H1 (cell line): ENCODE measurements around the gene GPA33. TPM values are rescaled to one million over a fixed set of nuclear protein-coding genes. Genes with fewer than 3 reads are reported as not detected.

Experiments used
- CTCF ChIA-PET: fragments of 300-600 bp; sonication (Branson Sonifier 250); formaldehyde crosslinking; loops from one replicate; lab custom pipeline; 2021; ENCODE audit not compliant: partially characterized antibody; lab: Charles Lee
- POLR2A ChIA-PET: fragments of 300-600 bp; sonication (Branson Sonifier 250); formaldehyde crosslinking; loops from one replicate; lab custom pipeline; 2021; ENCODE audit warnings: inconsistent platforms; ENCODE audit not compliant: partially characterized antibody; lab: Charles Lee
- DNase-seq, 2 experiments: peaks; one replicate each; pipeline versions ENCODE4 v3.0.0 to v3.0.0-alpha.2; 2010 to 2022; ENCODE audit warnings: low spot score in 2 of 2, low read depth in 1 of 2, mixed read lengths in 1 of 2
- FAIRE-seq: peaks from 2 replicates; lab custom pipeline; 2011; peaks lifted over from hg19 to GRCh38; lab: Jason Lieb, UNC
- H2AFZ ChIP-seq: 2 replicates; pipeline ENCODE4 v1.8.1; 2012; ENCODE audit warnings: low read length, inconsistent platforms
- H2AK5ac ChIP-seq: 2 replicates; pipeline ENCODE4 v1.6.1; 2013; ENCODE audit warnings: low read depth, low read length
- H2BK120ac ChIP-seq: replicated peaks from 2 replicates; pipeline ENCODE3; 2013; ENCODE audit warnings: low read depth, low read length, inconsistent platforms
- H2BK12ac ChIP-seq: 2 replicates; pipeline ENCODE4 v1.6.1; 2013; ENCODE audit warnings: low read depth, low read length
- H2BK15ac ChIP-seq: 2 replicates; pipeline ENCODE4 v1.6.1; 2013; ENCODE audit warnings: low read length
- H2BK20ac ChIP-seq: 2 replicates; pipeline ENCODE4 v1.6.1; 2013; ENCODE audit warnings: low read length
- H2BK5ac ChIP-seq: 2 replicates; pipeline ENCODE4 v1.6.1; 2013; ENCODE audit warnings: low read depth, low read length
- H3K14ac ChIP-seq: 2 replicates; pipeline ENCODE4 v1.6.1; 2013; ENCODE audit warnings: inconsistent platforms; ENCODE audit not compliant: insufficient read length
- H3K18ac ChIP-seq: 2 replicates; pipeline ENCODE4 v1.6.1; 2013; ENCODE audit warnings: low read length; ENCODE audit errors: extremely low read depth
- H3K23ac ChIP-seq: 2 replicates; pipeline ENCODE4 v1.6.1; 2013; ENCODE audit warnings: inconsistent platforms; ENCODE audit not compliant: insufficient read length
- H3K23me2 ChIP-seq: 2 replicates; pipeline ENCODE4 v1.6.1; 2013; ENCODE audit warnings: low read depth, low read length
- H3K27ac ChIP-seq: 2 replicates; pipeline ENCODE4 v1.6.1; 2011; ENCODE audit warnings: low read depth, low read length, inconsistent platforms
- H3K27me3 ChIP-seq, 4 experiments: replicated peaks in 1 of 4; 1 replicate in 1 of 4; 2 replicates in 3 of 4; pipeline versions ENCODE4 v1.6.1 to v1.8.1; 2011 to 2013; ENCODE audit warnings: low read length in 3 of 4, mild to moderate bottlenecking in 3 of 4, inconsistent platforms in 2 of 4, mixed read lengths in 2 of 4, moderate library complexity in 1 of 4; ENCODE audit not compliant: control insufficient read depth in 3 of 4, insufficient read depth in 3 of 4; ENCODE audit errors: extremely low read depth in 1 of 4
- H3K36me3 ChIP-seq, 4 experiments: 2 replicates each; pipeline versions ENCODE4 v1.6.1 to v1.8.1; 2011 to 2013; ENCODE audit warnings: mild to moderate bottlenecking in 4 of 4, low read length in 3 of 4, moderate library complexity in 2 of 4, control low read depth in 1 of 4, inconsistent platforms in 1 of 4; ENCODE audit not compliant: insufficient read depth in 4 of 4, control insufficient read depth in 2 of 4
- H3K4ac ChIP-seq: replicated peaks from 2 replicates; pipeline ENCODE3; 2013; ENCODE audit warnings: low read length, low read depth, mixed read lengths, inconsistent platforms; ENCODE audit not compliant: insufficient read length
- H3K4me1 ChIP-seq, 4 experiments: replicated peaks in 1 of 4; 1 replicate in 1 of 4; 2 replicates in 3 of 4; pipeline versions ENCODE4 v1.6.1 to v1.8.1; 2011 to 2013; ENCODE audit warnings: low read length in 3 of 4, inconsistent platforms in 2 of 4, mixed read lengths in 1 of 4; ENCODE audit not compliant: insufficient read depth in 4 of 4, control insufficient read depth in 3 of 4
- H3K4me2 ChIP-seq, 2 experiments: 2 replicates each; pipeline versions ENCODE4 v1.6.1 to v1.8.1; 2011 to 2013; ENCODE audit warnings: low read depth in 2 of 2, low read length in 2 of 2, control low read depth in 1 of 2, inconsistent platforms in 1 of 2, mild to moderate bottlenecking in 1 of 2; ENCODE audit not compliant: insufficient read depth in 1 of 2
- H3K4me3 ChIP-seq, 4 experiments: fragments of 200-600, 300-600 bp in 1 of 4; sonication (generic), shearing (Covaris generic), sonication (Bioruptor Twin) in 1 of 4; 2 replicates each; pipeline versions ENCODE4 v1.5.1 to v1.8.1; 2011 to 2016; ENCODE audit warnings: low read length in 4 of 4, low read depth in 3 of 4, control low read depth in 2 of 4, inconsistent platforms in 2 of 4, mild to moderate bottlenecking in 2 of 4, mixed read lengths in 1 of 4, moderate library complexity in 1 of 4; ENCODE audit not compliant: insufficient read depth in 2 of 4; ENCODE audit errors: extremely low read depth in 1 of 4
- H3K56ac ChIP-seq: replicated peaks from 2 replicates; pipeline ENCODE3; 2013; ENCODE audit warnings: low read depth, mild to moderate bottlenecking, mixed read lengths, low read length, inconsistent platforms; ENCODE audit not compliant: insufficient read length
- H3K79me1 ChIP-seq: 2 replicates; pipeline ENCODE4 v1.6.1; 2013; ENCODE audit warnings: low read depth, low read length, control low read depth
- H3K79me2 ChIP-seq, 2 experiments: 2 replicates each; pipeline versions ENCODE4 v1.6.1 to v1.8.1; 2012 to 2013; ENCODE audit warnings: low read length in 2 of 2, mild to moderate bottlenecking in 2 of 2, inconsistent platforms in 1 of 2; ENCODE audit not compliant: insufficient read depth in 2 of 2, control insufficient read depth in 1 of 2
- H3K9ac ChIP-seq, 4 experiments: replicated peaks in 1 of 4; 1 replicate in 1 of 4; 2 replicates in 3 of 4; pipeline versions ENCODE4 v1.6.1 to v1.8.1; 2011 to 2013; ENCODE audit warnings: low read depth in 3 of 4, low read length in 3 of 4, control low read depth in 2 of 4, mild to moderate bottlenecking in 2 of 4, moderate library complexity in 2 of 4, inconsistent platforms in 1 of 4; ENCODE audit errors: extremely low read depth in 1 of 4
- H3K9me3 ChIP-seq, 2 experiments: 2 replicates each; pipeline versions ENCODE4 v1.6.1 to v1.8.1; 2012 to 2013; ENCODE audit warnings: mild to moderate bottlenecking in 2 of 2, moderate library complexity in 2 of 2, control low read depth in 1 of 2, inconsistent platforms in 1 of 2, low read depth in 1 of 2, low read length in 1 of 2, mixed read lengths in 1 of 2; ENCODE audit not compliant: insufficient read depth in 2 of 2
- H4K20me1 ChIP-seq, 2 experiments: replicated peaks in 1 of 2; 2 replicates each; pipeline versions ENCODE3 to v1.8.1; 2011 to 2013; ENCODE audit warnings: inconsistent platforms in 2 of 2, low read length in 2 of 2, mild to moderate bottlenecking in 1 of 2; ENCODE audit not compliant: insufficient read depth in 2 of 2, control insufficient read depth in 1 of 2
- H4K5ac ChIP-seq: 2 replicates; pipeline ENCODE4 v1.6.1; 2013; ENCODE audit warnings: low read length, low read depth, mixed read lengths, inconsistent platforms; ENCODE audit not compliant: insufficient read length
- H4K8ac ChIP-seq: 2 replicates; pipeline ENCODE4 v1.8.0; 2013; ENCODE audit warnings: mild to moderate bottlenecking, moderate library complexity, low read length, inconsistent platforms; ENCODE audit not compliant: insufficient read depth; ENCODE audit errors: extremely low read depth
- H4K91ac ChIP-seq: replicated peaks from 2 replicates; pipeline ENCODE3; 2013; ENCODE audit warnings: low read length, mixed read lengths, inconsistent platforms; ENCODE audit not compliant: insufficient read length
- BRCA1 ChIP-seq: IDR thresholded peaks from 2 replicates; pipeline ENCODE4 v1.6.1; 2012; ENCODE audit warnings: low read depth, low read length, improper control_type of control experiment
- CHD2 ChIP-seq: IDR thresholded peaks from 2 replicates; pipeline ENCODE4 v1.6.1; 2012; ENCODE audit warnings: low read length, improper control_type of control experiment
- EGR1 ChIP-seq: IDR thresholded peaks from 2 replicates; pipeline ENCODE4 v1.6.1; 2011; ENCODE audit warnings: low read depth, low read length, borderline replicate concordance
- JUN ChIP-seq: IDR thresholded peaks from 2 replicates; pipeline ENCODE4 v1.6.1; 2011; ENCODE audit warnings: low read depth, mild to moderate bottlenecking, improper control_type of control experiment, low read length
- KDM1A ChIP-seq: fragments of 200-600, 300-600 bp; sonication (generic); IDR thresholded peaks from 2 replicates; pipeline ENCODE4 v1.7.1; 2016; ENCODE audit warnings: mild to moderate bottlenecking, low read length, borderline replicate concordance
- KDM4A ChIP-seq: IDR thresholded peaks from one replicate; pipeline ENCODE4 v1.7.1; 2012; ENCODE audit warnings: low read depth, mild to moderate bottlenecking, moderate library complexity, low read length, inconsistent platforms; ENCODE audit not compliant: severe bottlenecking
- RNF2 ChIP-seq: fragments of 200-900, 300-1000 bp; sonication (generic); IDR thresholded peaks from 2 replicates; pipeline ENCODE4 v1.7.1; 2016; ENCODE audit warnings: borderline replicate concordance, low read depth, mild to moderate bottlenecking, antibody characterized with exemption, low read length; ENCODE audit not compliant: poor library complexity, severe bottlenecking; ENCODE audit errors: missing control alignments
- RXRA ChIP-seq: IDR thresholded peaks from 2 replicates; pipeline ENCODE4 v1.6.1; 2011; ENCODE audit warnings: low read depth, mild to moderate bottlenecking, low read length, moderate library complexity; ENCODE audit not compliant: insufficient read depth
- WGBS, 2 experiments: shearing (Covaris generic) in 1 of 2; methylation state at CpG; one replicate each; pipeline versions ENCODE4 v1.1.6 to v1.1.7; 2013 to 2015; ENCODE audit warnings: low lambda C conversion rate in 2 of 2, mixed read lengths in 2 of 2, inconsistent platforms in 1 of 2, low coverage in 1 of 2, missing lambda C conversion rate in 1 of 2; ENCODE audit not compliant: insufficient replicate concordance in 2 of 2, insufficient coverage in 1 of 2, insufficient read length in 1 of 2; ENCODE audit errors: extremely low coverage in 1 of 2, missing lambda C conversion rate in 1 of 2; 5-methylcytosine and 5-hydroxymethylcytosine counted together
- polyA plus RNA-seq, 7 experiments: library from polyadenylated mRNA; depleted of rRNA in 3 of 7; stranded (reverse) in 5 of 7; unstranded in 2 of 7; fragments of >200 nt in 5 of 7; fragments of 200-250 nt in 2 of 7; gene quantifications; 1 replicate in 5 of 7; 2 replicates in 1 of 7; 4 replicates in 1 of 7; pipeline versions ENCODE4 v1.2.1 to v1.2.3, GENCODE V29; 2011 to 2013; ENCODE audit warnings: missing spikeins in 2 of 7, mixed read lengths in 2 of 7
- total RNA-seq: library from RNA; stranded (reverse); fragmentation: NEBNext Ultra II Directional; extraction: Animal tissue kit (Norgen Biotek cat#: 25700); gene quantifications from 2 replicates; pipeline ENCODE4 v1.2.1, GENCODE V29; 2021
- TF ChIP-seq, protein P1 (sequence below): IDR thresholded peaks from 2 replicates; pipeline ENCODE4 v1.6.1; 2012; ENCODE audit warnings: inconsistent platforms
- TF ChIP-seq, protein P2 (sequence below), 3 experiments: IDR thresholded peaks; 1 replicate in 2 of 3; 2 replicates in 1 of 3; pipeline versions ENCODE4 v1.5.1 to v1.6.1; 2011; ENCODE audit warnings: low read length in 3 of 3, mild to moderate bottlenecking in 3 of 3, inconsistent platforms in 2 of 3, low read depth in 1 of 3, moderate library complexity in 1 of 3; ENCODE audit not compliant: insufficient read depth in 1 of 3; ENCODE audit errors: control extremely low read depth in 1 of 3

The GPA33 gene
- total and polyA plus RNA-seq, 2 of the 8 experiments (the other 6 are each of a cell fraction or from before 2014, with no cell fraction given): 0.19 to 0.67 TPM

DNA sequence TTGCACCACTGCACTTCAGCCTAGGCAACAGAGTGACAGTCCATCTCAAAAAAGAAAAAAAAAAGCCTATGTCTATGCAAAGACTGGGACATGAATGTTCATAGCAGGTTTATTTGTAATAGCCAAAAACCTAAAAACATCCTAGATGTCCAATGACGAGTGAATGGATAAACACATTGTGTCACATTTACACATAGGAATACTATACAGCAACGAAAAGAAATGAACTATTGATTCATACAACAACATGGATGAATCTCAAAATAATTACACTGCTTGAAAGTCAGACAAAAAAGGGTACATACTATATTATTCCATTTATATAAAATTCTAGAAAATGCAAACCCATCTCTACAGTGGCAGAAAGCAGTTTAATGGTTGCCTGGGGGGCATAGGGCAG is 11.6 kb upstream of the GPA33 start:
- H3K23me2 ChIP-seq: no peaks in the 10 kb centered on the region
- no peak overlapping the region for H4K5ac ChIP-seq
- H3K4me2 ChIP-seq: no peak overlapping the region
- no peaks in the 10 kb centered on the region for H3K79me2 ChIP-seq
- peaks cover 0 to 16% (median 5%) of the 10 kb centered on the region in 4 experiments; a peak in 4 of 7 replicates for H3K4me1 ChIP-seq
- FAIRE-seq: no peak
- no peak overlapping the region for H3K9ac ChIP-seq
- no peak overlapping the region for H3K4me3 ChIP-seq
- 91% methylated on average over 2 of the region's 2 CpGs; no CpG with 5 or more reads in 1 of the 2 experiments for WGBS, 2 experiments
- no peak overlapping the region for H3K56ac ChIP-seq
- no peak overlapping the region for H3K27ac ChIP-seq
- no peaks in the 10 kb centered on the region for H3K79me1 ChIP-seq
- no peak overlapping the region for H2AK5ac ChIP-seq
- H3K27me3 ChIP-seq: no peaks in the 10 kb centered on the region
- H3K23ac ChIP-seq: no peak overlapping the region
- H2AFZ ChIP-seq: no peak overlapping the region
- H3K14ac ChIP-seq: no peak overlapping the region
- H4K8ac ChIP-seq: no peak overlapping the region
- H3K4ac ChIP-seq: no peak overlapping the region
- no peak for DNase-seq
- peaks cover 0 to 3% of the 10 kb centered on the region in 2 experiments; a peak in 1 of 4 replicates for H3K9me3 ChIP-seq
- no peak overlapping the region for H2BK120ac ChIP-seq
- H4K20me1 ChIP-seq: no peaks in the 10 kb centered on the region
- no peak overlapping the region for H3K18ac ChIP-seq
- no peak overlapping the region for H4K91ac ChIP-seq
- no peak overlapping the region for H2BK5ac ChIP-seq
- no peak overlapping the region for H2BK12ac ChIP-seq
- H2BK15ac ChIP-seq: no peak overlapping the region
- no peaks in the 10 kb centered on the region for H3K36me3 ChIP-seq
- H2BK20ac ChIP-seq: no peak overlapping the region
- ChIA-PET CTCF (no interaction called here), POLR2A (no interaction called here)
- TF ChIP-seq BRCA1 (no peak), EGR1 (no peak), RXRA (no peak), JUN (no peak), KDM1A (no peak), KDM4A (no peak), CHD2 (no peak), RNF2 (no peak)
- TF ChIP-seq, protein P1, sequence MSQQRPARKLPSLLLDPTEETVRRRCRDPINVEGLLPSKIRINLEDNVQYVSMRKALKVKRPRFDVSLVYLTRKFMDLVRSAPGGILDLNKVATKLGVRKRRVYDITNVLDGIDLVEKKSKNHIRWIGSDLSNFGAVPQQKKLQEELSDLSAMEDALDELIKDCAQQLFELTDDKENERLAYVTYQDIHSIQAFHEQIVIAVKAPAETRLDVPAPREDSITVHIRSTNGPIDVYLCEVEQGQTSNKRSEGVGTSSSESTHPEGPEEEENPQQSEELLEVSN: no peak
- TF ChIP-seq, protein P2, sequence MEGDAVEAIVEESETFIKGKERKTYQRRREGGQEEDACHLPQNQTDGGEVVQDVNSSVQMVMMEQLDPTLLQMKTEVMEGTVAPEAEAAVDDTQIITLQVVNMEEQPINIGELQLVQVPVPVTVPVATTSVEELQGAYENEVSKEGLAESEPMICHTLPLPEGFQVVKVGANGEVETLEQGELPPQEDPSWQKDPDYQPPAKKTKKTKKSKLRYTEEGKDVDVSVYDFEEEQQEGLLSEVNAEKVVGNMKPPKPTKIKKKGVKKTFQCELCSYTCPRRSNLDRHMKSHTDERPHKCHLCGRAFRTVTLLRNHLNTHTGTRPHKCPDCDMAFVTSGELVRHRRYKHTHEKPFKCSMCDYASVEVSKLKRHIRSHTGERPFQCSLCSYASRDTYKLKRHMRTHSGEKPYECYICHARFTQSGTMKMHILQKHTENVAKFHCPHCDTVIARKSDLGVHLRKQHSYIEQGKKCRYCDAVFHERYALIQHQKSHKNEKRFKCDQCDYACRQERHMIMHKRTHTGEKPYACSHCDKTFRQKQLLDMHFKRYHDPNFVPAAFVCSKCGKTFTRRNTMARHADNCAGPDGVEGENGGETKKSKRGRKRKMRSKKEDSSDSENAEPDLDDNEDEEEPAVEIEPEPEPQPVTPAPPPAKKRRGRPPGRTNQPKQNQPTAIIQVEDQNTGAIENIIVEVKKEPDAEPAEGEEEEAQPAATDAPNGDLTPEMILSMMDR (IDR thresholded peaks at IDR 0.05; ENCODE audit: control extremely low read depth in 1 of 3, insufficient read depth in 1 of 3, low read depth in 1 of 3, low read length in 3 of 3): no peak
